HEK293 (cell line): ENCODE results near the gene MYO1E.

Source experiments
- CTCF ChIA-PET: fragments of 350-600 bp; formaldehyde crosslinking; extraction: SDS; loops from one replicate; lab custom pipeline; 2021; ENCODE audit warnings: antibody characterized with exemption; lab: Yijun Ruan, JAX
- POLR2A ChIA-PET: fragments of 300-600 bp; formaldehyde crosslinking; extraction: SDS; loops from one replicate; lab custom pipeline; 2020; ENCODE audit warnings: antibody characterized with exemption, inconsistent platforms; lab: Yijun Ruan, JAX
- H3K27ac ChIP-seq: fragments of 200-500 bp; sonication (Bioruptor generic); 2 replicates; pipeline ENCODE4 v1.5.1; 2014; ENCODE audit warnings: low read depth, low read length, control low read depth, inconsistent platforms; ENCODE audit errors: extremely low read depth
- H3K36me3 ChIP-seq, 2 experiments: fragments of 200-500 bp in 1 of 2; sonication (Bioruptor generic) in 1 of 2; 1 replicate in 1 of 2; 2 replicates in 1 of 2; pipeline ENCODE4 v1.5.1; 2014 to 2017; ENCODE audit warnings: inconsistent platforms in 2 of 2, low read length in 2 of 2; ENCODE audit not compliant: control insufficient read depth in 2 of 2, insufficient read depth in 1 of 2
- H3K4me1 ChIP-seq: fragments of 200-500 bp; sonication (Bioruptor generic); 2 replicates; pipeline ENCODE4 v1.5.1; 2014; ENCODE audit warnings: mild to moderate bottlenecking, low read length, inconsistent platforms; ENCODE audit not compliant: control insufficient read depth, insufficient read depth
- H3K4me3 ChIP-seq: 2 replicates; pipeline ENCODE4 v1.5.1; 2011; ENCODE audit warnings: low read depth, mild to moderate bottlenecking, control low read depth, low read length, moderate library complexity
- H3K9me3 ChIP-seq: fragments of 200-500 bp; sonication (Bioruptor generic); 2 replicates; pipeline ENCODE4 v1.5.1; 2014; ENCODE audit warnings: low read depth, low read length, inconsistent platforms; ENCODE audit not compliant: control insufficient read depth, insufficient read depth
- BCL11B ChIP-seq: fragments of 450-650 bp; formaldehyde crosslinking; IDR thresholded peaks from 2 replicates; pipeline ENCODE4 v1.5.1; 2016; ENCODE audit warnings: low read depth, missing biosample characterization, missing genetic modification characterization
- ELK4 ChIP-seq: IDR thresholded peaks from 2 replicates; pipeline ENCODE4 v1.6.1; 2011; ENCODE audit warnings: mild to moderate bottlenecking, low read depth, low read length, borderline replicate concordance
- GLIS2 ChIP-seq: fragments of 450-650 bp; formaldehyde crosslinking; IDR thresholded peaks from 2 replicates; pipeline ENCODE4 v1.5.1; 2016; ENCODE audit warnings: missing biosample characterization, missing genetic modification characterization
- KLF16 ChIP-seq: fragments of 450-650 bp; formaldehyde crosslinking; IDR thresholded peaks from 2 replicates; pipeline ENCODE4 v1.5.1; 2017; ENCODE audit warnings: missing biosample characterization, missing genetic modification characterization
- MEIS1 ChIP-seq: sonication (generic); formaldehyde crosslinking; IDR thresholded peaks from 2 replicates; pipeline ENCODE4 v1.8.1; 2022; ENCODE audit warnings: missing genetic modification reagents, mild to moderate bottlenecking, borderline replicate concordance
- REPIN1 ChIP-seq: fragments of 450-650 bp; formaldehyde crosslinking; IDR thresholded peaks from 2 replicates; pipeline ENCODE4 v1.5.1; 2017; ENCODE audit warnings: missing biosample characterization, missing genetic modification characterization, low read depth
- REST ChIP-seq: fragments of 450-650 bp; formaldehyde crosslinking; IDR thresholded peaks from 2 replicates; pipeline ENCODE4 v1.5.1; 2016; ENCODE audit warnings: missing biosample characterization, missing genetic modification characterization
- ZBTB48 ChIP-seq: fragments of 450-650 bp; formaldehyde crosslinking; IDR thresholded peaks from 2 replicates; pipeline ENCODE4 v1.5.1; 2016; ENCODE audit warnings: missing biosample characterization, missing genetic modification characterization
- ZNF132 ChIP-seq: fragments of 450-650 bp; formaldehyde crosslinking; IDR thresholded peaks from 2 replicates; pipeline ENCODE4 v1.5.1; 2017; ENCODE audit warnings: missing biosample characterization, missing genetic modification characterization, borderline replicate concordance
- ZNF140 ChIP-seq: fragments of 450-650 bp; formaldehyde crosslinking; IDR thresholded peaks from 2 replicates; pipeline ENCODE4 v1.5.1; 2016; ENCODE audit warnings: missing biosample characterization, missing genetic modification characterization
- ZNF146 ChIP-seq: fragments of 450-650 bp; formaldehyde crosslinking; IDR thresholded peaks from 2 replicates; pipeline ENCODE4 v1.5.1; 2016; ENCODE audit warnings: missing biosample characterization, missing genetic modification characterization
- ZNF16 ChIP-seq: fragments of 450-650 bp; formaldehyde crosslinking; IDR thresholded peaks from 2 replicates; pipeline ENCODE4 v1.5.1; 2016; ENCODE audit warnings: low read depth, missing biosample characterization, missing genetic modification characterization
- ZNF23 ChIP-seq: fragments of 450-650 bp; formaldehyde crosslinking; IDR thresholded peaks from 2 replicates; pipeline ENCODE4 v1.5.1; 2016; ENCODE audit warnings: missing biosample characterization, missing genetic modification characterization, borderline replicate concordance
- ZNF239 ChIP-seq: fragments of 450-650 bp; formaldehyde crosslinking; IDR thresholded peaks from 2 replicates; pipeline ENCODE4 v1.5.1; 2016; ENCODE audit warnings: missing biosample characterization, missing genetic modification characterization
- ZNF311 ChIP-seq: fragments of 450-650 bp; formaldehyde crosslinking; IDR thresholded peaks from 2 replicates; pipeline ENCODE4 v1.5.1; 2017; ENCODE audit warnings: missing biosample characterization, missing genetic modification characterization, borderline replicate concordance
- ZNF416 ChIP-seq: fragments of 450-650 bp; formaldehyde crosslinking; IDR thresholded peaks from 2 replicates; pipeline ENCODE4 v1.5.1; 2016; ENCODE audit warnings: missing biosample characterization, missing genetic modification characterization
- ZNF544 ChIP-seq: fragments of 450-650 bp; formaldehyde crosslinking; IDR thresholded peaks from 2 replicates; pipeline ENCODE4 v1.5.0; 2017; ENCODE audit warnings: missing biosample characterization, missing genetic modification characterization
- ZNF791 ChIP-seq: fragments of 450-650 bp; formaldehyde crosslinking; IDR thresholded peaks from 2 replicates; pipeline ENCODE4 v1.5.1; 2016; ENCODE audit warnings: missing biosample characterization, missing genetic modification characterization
- ZNF830 ChIP-seq: fragments of 450-650 bp; IDR thresholded peaks from 2 replicates; pipeline ENCODE4 v1.5.0; 2018; ENCODE audit warnings: missing biosample characterization, missing genetic modification characterization, low read depth, mild to moderate bottlenecking, moderate library complexity
- ZSCAN30 ChIP-seq: fragments of 450-650 bp; IDR thresholded peaks from 2 replicates; pipeline ENCODE4 v1.5.1; 2018; ENCODE audit warnings: missing biosample characterization, mild to moderate bottlenecking, missing genetic modification characterization, moderate library complexity

MYO1E gene

GRCh38 chr15:59206623-59207183, 166.0 kb downstream of the MYO1E start, which contains the start of gene LDHAL6B (continued):
- TF ChIP-seq ZSCAN30 (tag by site-specific recombination) (no peak), ZNF23 (tag by site-specific recombination) (no peak), GLIS2 (tag by site-specific recombination) (no peak), ELK4 (no peak), ZNF132 (tag by site-specific recombination) (no peak), ZBTB48 (no peak)
- TF ChIP-seq, all 188 proteins: peak for 0

- no peak for TF ChIP-seq REPIN1 (tag by site-specific recombination)
- no peak for TF ChIP-seq ZNF791 (tag by site-specific recombination)
- Histone ChIP-seq H3K9me3 (no peaks in the 10 kb centered on the region), H3K4me1 (no peaks in the 10 kb centered on the region), H3K4me3 (no peak overlapping the region), H3K36me3 (peaks cover 0 to 37% of the 10 kb centered on the region in 2 experiments; a peak in 2 of 3 replicates), H3K27ac (no peak overlapping the region)
- CTCF ChIA-PET: no interaction called here
- POLR2A ChIA-PET: no interaction called here
Measured at GRCh38 chr15:59205839-59206622, 166.6 kb downstream of the MYO1E start.

- CTCF ChIA-PET: interaction anchor here (1.2 kb wide), 1 partner anchor 43 kb away, joined by 3 read pairs; no protein-coding TSS in a partner anchor
- no peak overlapping the region for H3K27ac ChIP-seq
- peaks cover 7% of the 10 kb centered on the region for H3K4me1 ChIP-seq
- H3K4me3 ChIP-seq: no peak overlapping the region
- TF ChIP-seq MEIS1 (no peak), ZNF416 (tag by site-specific recombination) (no peak), ZNF16 (tag by site-specific recombination) (no peak), ZNF791 (tag by site-specific recombination) (no peak), ZNF311 (no peak), REST (tag by site-specific recombination) (no peak), KLF16 (no peak), BCL11B (tag by site-specific recombination) (no peak), ZNF239 (tag by site-specific recombination) (no peak), ZNF140 (tag by site-specific recombination) (no peak), ZNF830 (tag by site-specific recombination) (no peak), ZNF146 (no peak), ZNF544 (tag by site-specific recombination) (no peak)
- TF ChIP-seq, all 188 proteins: peak for 0
- Histone ChIP-seq H3K36me3 (peaks cover under 1 to 31% of the 10 kb centered on the region in 2 experiments; a peak in 2 of 3 replicates), H3K9me3 (no peaks in the 10 kb centered on the region)
- POLR2A ChIA-PET: no interaction called here
Measured at GRCh38 chr15:59203657-59204056, 169.0 kb downstream of the MYO1E start.
